Ovary (tissue), 3 donors: ENCODE results near the gene GRPEL1.

Experiments
- EP300 ChIP-seq: sonication (generic); formaldehyde crosslinking; IDR thresholded peaks from one replicate; pipeline ENCODE4 v1.6.1; 2017; ENCODE audit warnings: antibody characterized with exemption
- POLR2A ChIP-seq: fragments of 450-650 bp; IDR thresholded peaks from one replicate; pipeline ENCODE4 v1.6.1; 2017; ENCODE audit warnings: antibody characterized with exemption, mild to moderate bottlenecking, moderate library complexity
- TF ChIP-seq, protein P1 (sequence below), 3 donors: fragments of 450-650 bp in 2 of 3; fragments of 200-600 bp in 1 of 3; IDR thresholded peaks; one replicate each; pipeline versions ENCODE4 v1.5.1 to v1.8.0; 2016 to 2022; ENCODE audit warnings: antibody characterized with exemption in 3 of 3, mild to moderate bottlenecking in 1 of 3
- donor health status: DM: no; HTN: no; CAD: no.

- TF ChIP-seq, protein P1, sequence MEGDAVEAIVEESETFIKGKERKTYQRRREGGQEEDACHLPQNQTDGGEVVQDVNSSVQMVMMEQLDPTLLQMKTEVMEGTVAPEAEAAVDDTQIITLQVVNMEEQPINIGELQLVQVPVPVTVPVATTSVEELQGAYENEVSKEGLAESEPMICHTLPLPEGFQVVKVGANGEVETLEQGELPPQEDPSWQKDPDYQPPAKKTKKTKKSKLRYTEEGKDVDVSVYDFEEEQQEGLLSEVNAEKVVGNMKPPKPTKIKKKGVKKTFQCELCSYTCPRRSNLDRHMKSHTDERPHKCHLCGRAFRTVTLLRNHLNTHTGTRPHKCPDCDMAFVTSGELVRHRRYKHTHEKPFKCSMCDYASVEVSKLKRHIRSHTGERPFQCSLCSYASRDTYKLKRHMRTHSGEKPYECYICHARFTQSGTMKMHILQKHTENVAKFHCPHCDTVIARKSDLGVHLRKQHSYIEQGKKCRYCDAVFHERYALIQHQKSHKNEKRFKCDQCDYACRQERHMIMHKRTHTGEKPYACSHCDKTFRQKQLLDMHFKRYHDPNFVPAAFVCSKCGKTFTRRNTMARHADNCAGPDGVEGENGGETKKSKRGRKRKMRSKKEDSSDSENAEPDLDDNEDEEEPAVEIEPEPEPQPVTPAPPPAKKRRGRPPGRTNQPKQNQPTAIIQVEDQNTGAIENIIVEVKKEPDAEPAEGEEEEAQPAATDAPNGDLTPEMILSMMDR (IDR thresholded peaks at IDR 0.05), result no peak
- no peak for TF ChIP-seq POLR2A
- TF ChIP-seq EP300, result no peak
Measured at GRCh38 chr4:7068883-7069282, 1.0 kb upstream of the GRPEL1 start.
